Naive B cell (primary cell): ENCODE measurements around the gene PCDHGA8. TPM values are rescaled to one million over a fixed set of nuclear protein-coding genes. Genes with fewer than 3 reads are reported as not detected.
"Not testable (repeated sequence)": the region's sequence is repeated elsewhere in the genome, so short reads cannot be mapped to it uniquely, and the experiment has no call there.

ENCODE experiments used
- ATAC-seq, 2 donors: fragments of 150-1000 bp; cut with Tn5 transposase; 2 replicates each; pipeline ENCODE4 v1.10.0; 2021; ENCODE audit warnings: low read depth in 2 of 2, mild to moderate bottlenecking in 2 of 2, moderate library complexity in 2 of 2
- DNase-seq: peaks from one replicate; pipeline ENCODE4 v3.0.0; 2022
- H3K27ac Mint-ChIP-seq, 6 donors: one replicate each; pipeline ENCODE4 v1.8.0; 2020 to 2022; ENCODE audit warnings: mild to moderate bottlenecking in 6 of 6, mixed read lengths in 6 of 6, moderate library complexity in 5 of 6, inconsistent platforms in 2 of 6
- H3K27me3 Mint-ChIP-seq, 3 donors: one replicate each; pipeline ENCODE4 v1.8.0; 2021 to 2022; ENCODE audit warnings: mixed read lengths in 3 of 3, mild to moderate bottlenecking in 1 of 3
- H3K36me3 Mint-ChIP-seq, 2 donors: one replicate each; pipeline ENCODE4 v1.8.0; 2020 to 2022; ENCODE audit warnings: mixed read lengths in 2 of 2, inconsistent platforms in 1 of 2, mild to moderate bottlenecking in 1 of 2
- H3K4me1 Mint-ChIP-seq, 3 donors: one replicate each; pipeline ENCODE4 v1.8.0; 2020 to 2022; ENCODE audit warnings: mixed read lengths in 3 of 3, inconsistent platforms in 1 of 3, mild to moderate bottlenecking in 1 of 3, moderate library complexity in 1 of 3
- H3K4me3 Mint-ChIP-seq, 8 donors: one replicate each; pipeline ENCODE4 v1.8.0; 2020 to 2022; ENCODE audit warnings: mild to moderate bottlenecking in 8 of 8, mixed read lengths in 8 of 8, moderate library complexity in 8 of 8, inconsistent platforms in 2 of 8
- H3K9me3 Mint-ChIP-seq, 7 donors: one replicate each; pipeline ENCODE4 v1.8.0; 2020 to 2022; ENCODE audit warnings: mixed read lengths in 7 of 7, mild to moderate bottlenecking in 5 of 7, inconsistent platforms in 2 of 7, moderate library complexity in 1 of 7
- polyA plus RNA-seq, 6 donors: library from polyadenylated mRNA; unstranded; fragments of 300-500 nt; fragmentation: Illumina TruSeq; gene quantifications; one replicate each; pipeline ENCODE4 v1.2.3, GENCODE V29; 2021; ENCODE audit warnings: low read depth in 6 of 6

PCDHGA8 gene
- not detected for polyA plus RNA-seq

DNA sequence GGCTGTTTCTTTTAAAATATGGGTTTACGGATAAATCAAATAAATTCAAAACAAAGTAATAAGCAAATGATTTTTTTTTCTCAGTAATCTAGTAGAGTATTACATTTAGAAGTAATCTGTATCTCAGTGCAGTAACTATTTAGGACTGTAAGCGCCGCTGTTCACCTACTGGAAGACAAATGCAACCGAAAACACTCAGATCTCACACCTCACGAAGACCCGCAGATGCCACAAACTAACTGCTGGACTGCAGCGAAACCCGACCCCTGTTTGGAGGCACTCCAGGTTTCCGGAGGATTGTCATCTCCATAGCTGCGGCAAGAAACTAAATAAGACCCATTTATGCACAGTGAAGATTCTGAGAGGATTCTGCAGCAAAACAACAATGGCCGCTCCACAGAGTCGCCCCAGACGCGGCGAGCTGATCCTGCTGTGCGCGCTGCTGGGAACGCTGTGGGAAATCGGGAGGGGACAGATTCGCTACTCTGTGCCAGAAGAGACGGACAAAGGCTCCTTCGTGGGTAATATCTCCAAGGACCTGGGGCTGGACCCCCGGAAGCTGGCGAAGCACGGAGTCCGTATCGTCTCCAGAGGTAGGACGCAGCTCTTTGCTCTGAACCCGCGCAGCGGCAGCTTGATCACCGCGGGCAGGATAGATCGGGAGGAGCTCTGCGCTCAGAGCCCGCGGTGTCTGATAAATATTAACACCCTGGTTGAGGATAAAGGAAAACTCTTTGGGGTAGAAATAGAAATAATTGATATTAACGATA, at the start of gene PCDHGA8:
Gene PCDHGA8 (plus strand): TSS at position 205 of the 770 bp plus-strand sequence. CDS start 181 bp downstream, at position 386.
- H3K9me3 Mint-ChIP-seq, result peaks cover 4 to 70% (median 38%) of the 10 kb centered on the region in 7 donors
- ATAC-seq (no peak), DNase-seq (no peak)
- peaks cover 24 to 31% of the 10 kb centered on the region in 2 donors for H3K36me3 Mint-ChIP-seq
- H3K27me3 Mint-ChIP-seq, result peaks cover 56 to 77% (median 60%) of the 10 kb centered on the region in 3 donors
- H3K27ac Mint-ChIP-seq, result peak within 1 kb of the TSS in 4 of 6 donors; percentile 47 to 81 (median 74)
- peaks cover 0 to 4% (median 0%) of the 10 kb centered on the region in 3 donors for H3K4me1 Mint-ChIP-seq
- peak within 1 kb of the TSS in 3 of 8 donors; percentile 12 to 41 (median 21) for H3K4me3 Mint-ChIP-seq

DNA sequence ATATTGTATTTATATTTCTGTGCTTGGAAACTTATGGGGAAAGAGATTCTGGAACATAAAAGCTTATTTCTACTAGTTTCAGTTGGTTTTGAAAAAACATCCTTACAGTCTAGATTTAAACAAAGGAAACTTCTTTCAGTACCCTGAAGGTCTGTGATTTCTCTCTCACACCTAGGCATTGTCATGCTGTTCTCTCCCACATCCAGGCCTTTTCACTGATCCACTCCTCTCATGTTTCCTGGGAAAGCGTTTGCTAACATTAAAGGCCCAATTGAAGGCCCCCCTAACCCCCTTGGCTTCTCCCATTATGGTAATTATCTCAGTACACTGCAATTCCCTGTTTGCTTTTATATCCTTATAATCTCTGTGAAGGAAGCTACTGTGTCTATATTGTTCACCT, 49.7 kb upstream of the PCDHGA8 start:
- Mint-ChIP-seq H3K36me3 (peaks cover 14 to 38% of the 10 kb centered on the region in 2 donors), H3K27ac (no peak overlapping the region), H3K9me3 (peaks cover 23 to 84% (median 54%) of the 10 kb centered on the region in 7 donors), H3K4me3 (no peak overlapping the region), H3K4me1 (peaks cover 0 to 4% (median 0%) of the 10 kb centered on the region in 3 donors), H3K27me3 (peaks cover 58 to 87% (median 84%) of the 10 kb centered on the region in 3 donors)
- no peak for ATAC-seq
- no peak for DNase-seq

DNA sequence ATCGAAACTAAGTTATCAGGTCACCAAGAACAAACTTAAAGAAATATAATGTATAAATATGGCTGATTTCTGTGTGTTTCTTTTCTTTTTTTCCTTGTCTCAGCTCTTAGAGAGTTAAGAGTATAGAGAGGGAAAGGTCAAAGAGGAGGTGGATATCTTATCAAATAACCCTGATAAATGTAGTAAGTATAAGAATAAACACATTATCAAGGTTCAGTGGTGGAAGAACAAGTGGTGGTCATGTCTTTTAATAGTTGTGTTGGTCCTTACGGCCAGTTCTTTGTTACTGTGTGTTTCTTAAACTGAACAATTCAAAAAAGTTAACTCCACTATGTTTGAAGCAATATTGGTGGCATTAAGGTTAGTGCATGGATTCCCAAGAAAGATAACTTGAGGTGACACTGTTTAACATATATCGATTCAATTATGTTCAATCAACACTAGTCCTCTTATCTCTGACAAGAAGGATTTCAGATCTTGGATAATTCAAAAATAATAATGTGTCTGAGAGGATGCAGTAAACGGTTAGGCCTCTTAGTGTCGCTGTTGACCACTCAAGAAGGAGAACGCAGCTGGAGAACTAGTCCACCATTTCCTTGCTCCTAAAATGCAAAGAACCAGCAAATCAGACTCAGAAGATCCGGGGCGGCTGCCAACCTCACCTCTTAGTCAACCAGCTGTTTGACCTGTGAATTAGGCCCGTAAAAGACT, 49.0 kb upstream of the PCDHGA8 start, which contains the start of gene PCDHGA3:
Gene PCDHGA3 (plus strand): TSS at position 588 of the 711 bp plus-strand sequence. CDS start 205 bp downstream, outside the sequence.
- peaks cover 0 to 4% (median 0%) of the 10 kb centered on the region in 3 donors for H3K4me1 Mint-ChIP-seq
- H3K27me3 Mint-ChIP-seq, result peaks cover 57 to 84% (median 84%) of the 10 kb centered on the region in 3 donors
- ATAC-seq (no peak), DNase-seq (no peak)
- peak within 1 kb of the TSS in 5 of 8 donors; percentile 22 to 56 (median 37) for H3K4me3 Mint-ChIP-seq
- peak within 1 kb of the TSS in 1 of 6 donors; percentile 59 for H3K27ac Mint-ChIP-seq
- H3K36me3 Mint-ChIP-seq, result peaks cover 8 to 33% of the 10 kb centered on the region in 2 donors
- H3K9me3 Mint-ChIP-seq, result peaks cover 19 to 84% (median 48%) of the 10 kb centered on the region in 7 donors

DNA sequence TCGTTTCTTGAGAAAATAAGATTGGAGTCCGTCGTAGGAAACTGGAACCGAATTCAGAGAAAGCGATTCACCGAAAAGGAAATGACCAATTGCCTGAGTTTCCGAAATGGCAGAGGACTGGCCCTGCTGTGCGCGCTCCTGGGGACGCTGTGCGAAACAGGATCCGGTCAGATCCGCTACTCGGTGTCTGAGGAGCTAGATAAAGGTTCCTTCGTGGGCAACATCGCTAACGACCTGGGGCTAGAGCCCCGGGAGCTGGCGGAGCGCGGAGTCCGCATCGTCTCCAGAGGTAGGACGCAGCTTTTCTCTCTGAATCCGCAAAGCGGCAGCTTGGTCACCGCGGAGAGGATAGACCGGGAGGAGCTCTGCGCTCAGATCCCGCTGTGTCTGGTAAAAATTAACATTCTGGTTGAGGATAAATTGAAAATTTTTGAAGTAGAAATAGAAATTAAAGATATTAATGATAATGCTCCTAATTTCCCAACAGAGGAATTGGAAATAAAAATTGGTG, 48.4 kb upstream of the PCDHGA8 start:
- DNase-seq (no peak), ATAC-seq (no peak)
- peaks cover 5 to 27% of the 10 kb centered on the region in 2 donors for H3K36me3 Mint-ChIP-seq
- peaks cover 0 to 4% (median 0%) of the 10 kb centered on the region in 3 donors for H3K4me1 Mint-ChIP-seq
- H3K27ac Mint-ChIP-seq, result no peak overlapping the region
- H3K9me3 Mint-ChIP-seq, result peaks cover 19 to 84% (median 47%) of the 10 kb centered on the region in 7 donors
- H3K27me3 Mint-ChIP-seq, result peaks cover 58 to 84% (median 84%) of the 10 kb centered on the region in 3 donors
- peak overlapping the region in 5 of 8 donors; percentile 22 to 56 (median 37) for H3K4me3 Mint-ChIP-seq

DNA sequence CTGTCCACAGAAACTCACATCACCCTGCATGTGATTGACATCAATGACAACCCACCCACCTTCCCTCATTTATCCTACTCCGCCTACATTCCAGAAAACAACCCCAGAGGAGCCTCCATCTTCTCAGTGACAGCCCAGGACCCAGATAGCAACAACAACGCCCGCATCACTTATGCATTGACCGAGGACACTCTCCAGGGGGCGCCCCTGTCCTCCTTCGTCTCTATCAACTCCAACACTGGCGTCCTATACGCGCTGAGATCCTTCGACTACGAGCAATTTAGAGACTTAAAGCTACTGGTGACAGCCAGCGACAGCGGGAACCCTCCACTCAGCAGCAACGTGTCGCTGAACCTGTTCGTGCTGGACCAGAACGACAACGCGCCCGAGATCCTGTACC, 47.1 kb upstream of the PCDHGA8 start:
- Mint-ChIP-seq H3K27ac (no peak overlapping the region), H3K4me1 (peaks cover 0 to 6% (median 4%) of the 10 kb centered on the region in 3 donors), H3K27me3 (peaks cover 60 to 89% (median 82%) of the 10 kb centered on the region in 3 donors), H3K4me3 (peak overlapping the region in 1 of 8 donors; percentile 44), H3K36me3 (peaks cover 8 to 27% of the 10 kb centered on the region in 2 donors), H3K9me3 (peaks cover 20 to 84% (median 47%) of the 10 kb centered on the region in 7 donors)
- DNase-seq, result no peak
- ATAC-seq, result no peak

DNA sequence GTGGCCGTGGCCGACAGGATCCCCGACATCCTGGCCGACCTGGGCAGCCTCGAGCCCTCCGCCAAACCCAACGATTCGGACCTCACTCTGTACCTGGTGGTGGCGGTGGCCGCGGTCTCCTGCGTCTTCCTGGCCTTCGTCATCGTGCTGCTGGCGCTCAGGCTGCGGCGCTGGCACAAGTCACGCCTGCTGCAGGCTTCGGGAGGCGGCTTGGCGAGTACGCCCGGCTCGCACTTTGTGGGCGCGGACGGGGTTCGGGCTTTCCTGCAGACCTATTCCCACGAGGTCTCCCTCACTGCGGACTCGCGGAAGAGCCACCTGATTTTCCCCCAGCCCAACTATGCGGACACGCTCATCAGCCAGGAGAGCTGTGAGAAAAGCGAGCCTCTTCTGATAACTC, 46.4 kb upstream of the PCDHGA8 start:
- not testable (repeated sequence) for H3K4me1 Mint-ChIP-seq, ATAC-seq, H3K4me3 Mint-ChIP-seq, DNase-seq
- peaks cover 11 to 27% of the 10 kb centered on the region in 2 donors for H3K36me3 Mint-ChIP-seq
- peaks cover 66 to 90% (median 82%) of the 10 kb centered on the region in 3 donors for H3K27me3 Mint-ChIP-seq
- H3K9me3 Mint-ChIP-seq, result peaks cover 19 to 87% (median 43%) of the 10 kb centered on the region in 7 donors
- H3K27ac Mint-ChIP-seq, result peak overlapping the region in 1 of 6 donors; percentile 62

DNA sequence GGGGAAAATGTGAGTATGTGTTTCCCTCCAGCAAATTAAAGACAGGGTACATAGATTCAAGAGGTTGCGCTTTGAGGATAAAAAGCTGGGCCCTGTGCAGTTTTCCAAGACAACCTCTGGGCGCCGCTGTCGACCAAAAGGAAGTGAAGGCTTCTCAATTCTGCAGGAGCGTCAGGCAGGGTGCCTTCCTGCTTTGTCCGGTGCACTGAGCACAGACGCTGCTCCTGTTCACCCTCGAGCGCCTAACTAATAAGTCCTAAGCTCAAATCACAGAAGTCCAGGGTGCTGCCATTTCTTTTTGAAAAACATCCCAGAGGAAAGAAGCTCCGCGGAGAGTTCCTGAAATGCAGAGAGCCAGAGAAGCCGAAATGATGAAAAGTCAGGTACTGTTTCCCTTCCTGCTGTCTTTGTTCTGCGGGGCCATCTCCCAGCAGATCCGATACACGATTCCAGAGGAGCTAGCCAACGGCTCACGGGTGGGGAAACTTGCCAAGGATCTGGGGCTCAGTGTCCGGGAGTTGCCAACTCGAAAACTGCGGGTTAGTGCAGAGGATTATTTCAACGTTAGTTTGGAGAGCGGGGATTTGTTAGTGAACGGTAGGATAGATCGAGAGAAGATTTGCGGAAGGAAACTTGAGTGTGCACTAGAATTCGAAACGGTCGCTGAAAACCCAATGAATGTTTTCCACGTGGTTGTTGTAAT, 42.4 kb upstream of the PCDHGA8 start, which contains the start of gene PCDHGB1:
Gene PCDHGB1 (plus strand): TSS at position 183 of the 703 bp plus-strand sequence. CDS start 162 bp downstream, at position 345.
- H3K4me1 Mint-ChIP-seq, result peaks cover 0 to 6% (median 0%) of the 10 kb centered on the region in 3 donors
- peaks cover 10 to 37% of the 10 kb centered on the region in 2 donors for H3K36me3 Mint-ChIP-seq
- DNase-seq, result no peak
- H3K27ac Mint-ChIP-seq, result peak within 1 kb of the TSS in 2 of 6 donors; percentile 90 to 94
- peak in 1 of 2 donors; percentile 28 for ATAC-seq
- H3K4me3 Mint-ChIP-seq, result peak within 1 kb of the TSS in 5 of 8 donors; percentile 7 to 75 (median 65)
- H3K27me3 Mint-ChIP-seq, result peaks cover 55 to 87% (median 73%) of the 10 kb centered on the region in 3 donors
- H3K9me3 Mint-ChIP-seq, result peaks cover 18 to 79% (median 36%) of the 10 kb centered on the region in 7 donors

DNA sequence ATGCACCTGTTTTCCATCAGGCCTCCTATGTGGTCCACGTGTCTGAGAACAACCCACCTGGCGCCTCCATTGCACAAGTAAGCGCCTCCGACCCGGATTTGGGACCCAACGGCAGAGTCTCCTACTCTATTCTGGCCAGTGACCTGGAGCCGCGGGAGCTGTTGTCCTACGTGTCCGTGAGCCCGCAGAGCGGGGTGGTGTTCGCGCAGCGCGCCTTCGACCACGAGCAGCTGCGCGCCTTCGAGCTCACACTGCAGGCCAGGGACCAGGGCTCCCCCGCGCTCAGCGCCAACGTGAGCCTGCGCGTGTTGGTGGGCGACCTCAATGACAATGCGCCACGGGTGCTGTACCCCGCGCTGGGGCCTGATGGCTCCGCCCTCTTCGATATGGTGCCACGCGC, 40.8 kb upstream of the PCDHGA8 start:
- no peak for ATAC-seq
- no peak for DNase-seq
- Mint-ChIP-seq H3K4me1 (peaks cover 0 to 6% (median 0%) of the 10 kb centered on the region in 3 donors), H3K27ac (no peak overlapping the region), H3K27me3 (peaks cover 57 to 87% (median 79%) of the 10 kb centered on the region in 3 donors), H3K9me3 (peaks cover 16 to 83% (median 38%) of the 10 kb centered on the region in 7 donors), H3K4me3 (no peak overlapping the region), H3K36me3 (peaks cover 5 to 39% of the 10 kb centered on the region in 2 donors)

DNA sequence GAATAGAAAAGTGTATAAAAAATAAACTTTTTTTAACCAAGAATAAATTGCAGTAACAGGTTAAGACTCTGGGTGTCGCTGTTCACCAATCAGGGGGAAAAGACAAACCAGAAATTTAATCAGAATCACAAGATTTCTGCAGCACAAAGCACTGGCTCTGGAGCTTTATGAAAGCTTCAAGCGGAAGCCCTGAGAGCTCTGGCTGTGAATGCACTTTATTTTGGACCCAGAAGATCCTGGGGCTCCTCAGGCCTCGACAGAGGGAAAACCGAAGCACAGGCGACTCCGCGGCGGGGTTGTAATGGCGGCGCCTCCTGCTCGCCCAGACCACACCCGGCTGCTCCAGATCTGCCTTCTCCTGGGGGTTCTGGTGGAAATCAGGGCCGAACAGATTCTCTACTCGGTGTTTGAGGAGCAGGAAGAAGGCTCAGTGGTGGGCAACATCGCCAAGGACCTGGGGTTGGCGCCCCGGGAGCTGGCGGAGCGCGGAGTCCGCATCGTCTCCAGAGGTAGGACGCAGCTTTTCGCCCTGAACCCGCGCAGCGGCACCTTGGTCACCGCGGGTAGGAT, 37.4 kb upstream of the PCDHGA8 start, which contains the start of gene PCDHGA4:
Gene PCDHGA4 (plus strand): TSS at position 122 of the 570 bp plus-strand sequence. CDS start 87 bp downstream, at position 209.
- no peak for DNase-seq
- H3K27me3 Mint-ChIP-seq, result peaks cover 60 to 90% (median 78%) of the 10 kb centered on the region in 3 donors
- peaks cover 19 to 70% (median 41%) of the 10 kb centered on the region in 7 donors for H3K9me3 Mint-ChIP-seq
- no peak within 1 kb of the TSS for H3K27ac Mint-ChIP-seq
- H3K4me3 Mint-ChIP-seq, result peak within 1 kb of the TSS in 5 of 8 donors; percentile 12 to 81 (median 28)
- ATAC-seq, result no peak
- peaks cover 9 to 49% of the 10 kb centered on the region in 2 donors for H3K36me3 Mint-ChIP-seq
- peaks cover 0 to 3% (median 3%) of the 10 kb centered on the region in 3 donors for H3K4me1 Mint-ChIP-seq

DNA sequence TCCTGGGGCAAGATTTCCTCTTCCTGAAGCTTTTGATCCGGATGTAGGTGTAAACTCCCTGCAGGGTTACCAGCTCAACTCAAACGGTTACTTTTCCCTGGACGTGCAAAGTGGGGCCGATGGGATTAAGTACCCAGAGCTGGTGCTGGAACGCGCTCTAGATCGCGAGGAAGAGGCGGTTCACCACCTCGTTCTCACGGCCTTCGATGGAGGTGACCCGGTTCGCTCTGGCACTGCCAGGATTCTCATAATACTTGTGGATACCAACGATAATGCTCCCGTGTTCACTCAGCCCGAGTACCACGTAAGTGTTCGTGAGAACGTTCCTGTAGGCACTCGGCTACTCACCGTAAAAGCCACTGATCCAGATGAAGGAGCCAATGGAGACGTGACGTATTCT, 36.8 kb upstream of the PCDHGA8 start:
- Mint-ChIP-seq H3K9me3 (peaks cover 20 to 70% (median 44%) of the 10 kb centered on the region in 7 donors), H3K36me3 (peaks cover 11 to 49% of the 10 kb centered on the region in 2 donors), H3K27ac (no peak overlapping the region), H3K27me3 (peaks cover 60 to 90% (median 78%) of the 10 kb centered on the region in 3 donors), H3K4me1 (peaks cover 0 to 4% (median 0%) of the 10 kb centered on the region in 3 donors), H3K4me3 (peak overlapping the region in 1 of 8 donors; percentile 12)
- no peak for DNase-seq
- no peak for ATAC-seq

DNA sequence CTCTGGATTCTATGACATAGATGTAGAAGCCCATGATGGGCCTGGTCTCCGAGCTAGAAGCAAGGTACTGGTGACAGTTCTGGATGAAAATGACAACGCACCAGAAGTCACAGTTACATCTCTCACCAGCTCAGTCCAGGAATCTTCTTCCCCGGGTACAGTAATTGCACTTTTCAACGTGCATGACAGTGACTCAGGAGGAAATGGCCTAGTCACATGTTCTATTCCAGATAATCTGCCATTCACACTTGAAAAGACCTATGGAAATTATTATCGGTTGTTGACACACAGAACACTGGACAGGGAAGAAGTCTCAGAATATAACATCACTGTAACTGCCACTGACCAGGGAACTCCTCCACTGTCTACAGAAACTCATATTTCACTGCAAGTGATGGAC, 36.3 kb upstream of the PCDHGA8 start:
- Mint-ChIP-seq H3K27ac (no peak overlapping the region), H3K4me3 (peak overlapping the region in 1 of 8 donors; percentile 18), H3K9me3 (peaks cover 20 to 71% (median 48%) of the 10 kb centered on the region in 7 donors), H3K36me3 (peaks cover 16 to 53% of the 10 kb centered on the region in 2 donors), H3K27me3 (peaks cover 60 to 90% (median 78%) of the 10 kb centered on the region in 3 donors), H3K4me1 (peaks cover 0 to 4% (median 0%) of the 10 kb centered on the region in 3 donors)
- ATAC-seq, result no peak
- no peak for DNase-seq

DNA sequence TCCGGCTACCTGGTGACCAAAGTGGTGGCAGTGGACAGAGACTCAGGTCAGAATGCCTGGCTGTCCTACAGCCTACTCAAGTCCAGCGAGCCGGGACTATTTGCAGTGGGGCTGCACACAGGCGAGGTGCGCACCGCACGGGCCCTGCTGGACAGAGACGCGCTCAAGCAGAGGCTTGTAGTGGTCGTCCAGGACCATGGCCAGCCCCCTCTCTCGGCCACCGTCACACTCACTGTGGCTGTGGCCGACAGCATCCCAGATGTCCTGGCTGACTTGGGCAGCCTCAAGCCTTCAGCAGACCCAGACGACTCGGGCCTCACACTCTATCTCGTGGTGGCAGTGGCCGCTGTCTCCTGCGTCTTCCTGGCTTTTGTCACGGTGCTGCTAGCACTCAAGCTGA, 35.5 kb upstream of the PCDHGA8 start:
- peaks cover 63 to 92% (median 81%) of the 10 kb centered on the region in 3 donors for H3K27me3 Mint-ChIP-seq
- peaks cover 17 to 54% of the 10 kb centered on the region in 2 donors for H3K36me3 Mint-ChIP-seq
- H3K4me3 Mint-ChIP-seq, result no peak overlapping the region
- H3K27ac Mint-ChIP-seq, result no peak overlapping the region
- no peak for ATAC-seq
- no peak for DNase-seq
- H3K9me3 Mint-ChIP-seq, result peaks cover 20 to 75% (median 51%) of the 10 kb centered on the region in 7 donors
- H3K4me1 Mint-ChIP-seq, result peaks cover 0 to 4% (median 0%) of the 10 kb centered on the region in 3 donors
